ENCODE data around the gene CLEC18B.
"Not testable (repeated sequence)": the region's sequence is repeated elsewhere in the genome, so short reads cannot be mapped to it uniquely, and the experiment has no call there.

CLEC18B gene

DNA sequence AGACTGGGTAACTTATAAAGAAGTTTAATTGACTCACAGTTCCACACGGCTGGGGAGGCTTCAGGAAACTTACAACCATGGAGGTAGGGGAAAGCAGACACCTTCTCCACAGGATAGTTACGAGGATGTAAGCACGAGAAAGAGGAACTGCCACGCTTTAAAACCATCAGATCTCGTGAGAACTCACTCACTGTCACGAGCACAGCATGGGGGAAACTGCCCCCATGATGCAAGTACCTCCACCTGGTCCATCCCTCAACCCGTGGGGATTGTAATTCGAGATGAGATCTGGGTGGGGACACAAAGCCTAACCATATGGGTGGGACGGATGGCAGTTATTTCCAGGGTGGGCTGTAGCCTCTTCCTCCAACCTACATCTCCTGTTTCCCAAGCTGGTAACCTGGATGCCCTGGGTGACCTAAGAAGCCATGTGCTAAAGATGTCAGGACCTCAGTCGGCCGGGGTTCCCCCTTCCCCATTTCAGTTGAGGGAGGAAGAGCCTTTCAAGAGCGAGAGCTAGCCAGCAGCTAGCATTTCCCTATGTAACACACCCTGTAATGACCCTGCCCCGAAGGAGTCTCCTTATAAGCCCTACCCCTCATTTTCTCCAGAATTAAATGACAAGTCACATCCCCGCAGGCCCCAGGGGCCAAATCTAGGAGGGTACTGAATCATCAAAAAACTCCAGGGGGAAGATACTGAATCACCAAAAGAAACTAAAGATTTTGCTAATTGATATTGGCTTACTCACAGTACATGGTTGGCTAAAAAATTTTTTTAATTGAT, 16.9 kb downstream of the CLEC18B start:
- DNase-seq = not testable (repeated sequence)

DNA sequence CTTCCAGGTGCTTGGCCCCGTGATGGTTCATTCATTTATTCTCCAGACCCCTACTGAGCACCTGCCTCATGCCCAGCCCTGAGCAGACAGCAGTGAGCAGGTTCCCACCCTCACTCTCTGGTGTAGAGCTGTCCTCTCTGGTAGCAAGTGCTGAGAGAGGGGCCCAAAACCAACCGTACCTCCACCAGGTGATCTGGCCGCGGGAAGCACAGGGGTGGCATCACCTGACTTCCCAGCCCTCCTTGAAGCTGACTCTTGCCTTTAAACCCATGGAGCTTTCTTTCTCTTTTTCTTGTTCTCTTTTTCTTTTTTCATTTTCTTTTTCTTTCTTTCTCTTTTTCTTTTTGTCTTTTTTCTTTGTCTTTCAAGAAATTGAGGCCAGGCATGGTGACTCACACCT, 21.0 kb downstream of the CLEC18B start:
- not testable (repeated sequence) for DNase-seq

DNA sequence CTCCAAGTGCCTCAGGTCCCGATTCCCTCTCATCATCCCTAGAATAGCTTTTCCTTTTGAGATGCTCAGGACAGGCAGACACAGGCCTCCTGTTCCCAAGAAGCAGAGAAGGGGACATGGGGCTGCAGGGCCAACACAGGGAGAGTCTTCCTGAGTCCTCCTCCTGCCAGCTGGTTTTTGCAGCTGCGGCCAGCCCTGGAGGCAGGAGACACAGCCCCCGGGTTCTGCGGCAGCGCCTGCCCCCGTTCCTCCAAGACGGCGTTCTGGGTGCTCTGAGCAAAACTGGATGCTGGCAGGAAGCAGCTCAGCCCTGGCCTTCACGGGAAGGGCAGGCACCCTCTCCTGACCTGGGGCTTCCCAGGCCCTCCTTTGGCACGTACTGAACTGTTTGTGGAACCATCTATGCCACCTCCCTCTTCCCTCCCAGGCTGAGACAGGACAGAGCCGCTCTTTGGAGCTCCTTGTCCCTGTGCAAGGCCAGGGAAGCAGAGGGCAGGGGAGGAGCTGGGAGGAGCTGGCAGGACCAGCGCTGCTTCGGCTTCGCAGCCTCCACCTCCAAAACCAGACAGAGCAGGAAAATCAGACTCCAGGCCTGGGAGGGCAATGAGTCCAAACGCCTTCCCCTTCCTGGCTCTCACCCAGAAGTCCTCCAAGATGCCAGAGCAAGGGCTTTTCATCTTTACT, 22.9 kb downstream of the CLEC18B start:
- DNase-seq = not testable (repeated sequence)

DNA sequence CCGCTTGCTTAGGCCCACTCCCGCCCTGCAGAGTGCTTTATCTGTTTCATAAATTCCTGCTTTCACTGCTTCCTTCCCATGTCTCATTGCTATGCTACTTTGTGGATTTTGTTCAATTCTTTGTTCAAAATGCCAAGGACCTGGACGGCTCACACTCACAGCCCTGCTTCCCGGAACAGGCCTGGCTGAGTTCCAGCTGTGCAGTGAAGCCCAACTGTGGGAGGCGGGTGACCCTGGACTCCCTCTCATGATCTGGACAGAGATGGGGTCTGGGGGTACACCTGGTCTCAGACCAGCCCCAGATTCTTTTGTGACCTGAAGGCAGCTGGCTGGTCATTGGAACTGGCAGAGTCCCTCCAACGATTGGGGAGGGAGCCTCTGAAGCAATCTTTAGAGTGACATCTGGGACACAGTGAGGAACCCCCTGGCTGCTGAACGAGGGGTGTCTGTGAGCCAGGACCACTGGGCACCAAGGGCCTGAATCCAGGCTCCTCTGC, 24.7 kb downstream of the CLEC18B start:
- DNase-seq = not testable (repeated sequence)

DNA sequence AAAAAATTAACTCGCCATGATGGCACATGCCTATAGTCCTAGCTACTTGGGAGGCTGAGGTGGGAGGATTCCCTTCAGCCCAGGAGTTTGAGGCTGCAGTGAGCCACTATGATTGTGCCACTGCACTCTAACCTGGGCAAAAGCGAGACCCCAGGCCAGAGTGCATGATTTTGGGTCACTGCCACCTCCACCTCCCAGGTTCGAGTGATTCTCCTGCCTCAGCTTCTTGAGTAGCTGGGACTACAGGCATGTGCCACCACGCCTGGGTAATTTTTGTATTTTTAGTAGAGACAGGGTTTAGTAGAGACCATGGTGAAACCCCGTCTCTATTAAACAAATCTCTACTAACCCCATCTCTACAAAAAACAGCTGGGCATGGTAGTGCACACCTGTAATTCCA, 26.7 kb downstream of the CLEC18B start:
- not testable (repeated sequence) for DNase-seq

DNA sequence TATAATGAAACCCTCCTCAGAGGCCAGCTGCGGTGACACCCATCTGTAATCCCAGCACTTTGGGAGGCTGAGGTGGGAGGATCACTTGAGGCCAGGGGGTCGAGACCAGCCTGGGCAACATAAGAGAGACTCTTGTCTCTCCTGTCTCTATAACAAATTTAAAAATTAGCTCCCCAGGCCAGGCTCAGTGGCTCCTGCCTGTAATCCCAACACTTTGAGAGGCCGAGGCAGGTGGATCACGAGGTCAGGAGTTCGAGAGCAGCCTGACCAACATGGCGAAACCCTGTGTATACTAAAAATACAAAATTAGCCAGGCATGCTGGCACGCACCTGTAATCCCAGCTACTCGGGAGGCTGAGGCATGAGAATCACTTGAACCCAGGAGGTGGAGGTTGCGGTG, 27.1 kb downstream of the CLEC18B start:
- DNase-seq = not testable (repeated sequence)

DNA sequence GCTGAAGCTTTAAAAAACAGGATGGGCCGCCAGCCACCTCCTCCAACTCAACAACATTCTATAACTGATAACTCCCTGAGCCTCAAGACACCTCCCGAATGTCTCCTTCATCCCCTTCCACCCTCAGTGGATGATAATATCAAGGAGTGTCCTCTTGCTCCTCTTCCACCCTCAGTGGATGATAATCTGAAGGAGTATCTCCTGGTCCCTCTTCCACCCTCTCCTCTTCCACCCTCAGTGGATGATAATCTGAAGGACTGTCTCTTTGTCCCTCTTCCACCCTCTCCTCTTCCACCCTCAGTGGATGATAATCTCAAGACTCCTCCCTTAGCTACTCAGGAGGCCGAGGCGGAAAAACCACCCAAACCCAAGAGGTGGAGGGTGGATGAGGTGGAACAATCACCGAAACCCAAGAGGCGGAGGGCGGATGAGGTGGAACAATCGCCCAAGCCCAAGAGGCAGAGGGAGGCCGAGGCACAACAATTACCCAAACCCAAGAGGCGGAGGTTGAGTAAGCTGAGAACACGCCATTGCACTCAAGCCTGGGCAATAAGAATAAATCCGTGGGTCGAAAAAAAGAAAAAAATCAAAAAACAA, 29.7 kb downstream of the CLEC18B start:
- DNase-seq = not testable (repeated sequence)

DNA sequence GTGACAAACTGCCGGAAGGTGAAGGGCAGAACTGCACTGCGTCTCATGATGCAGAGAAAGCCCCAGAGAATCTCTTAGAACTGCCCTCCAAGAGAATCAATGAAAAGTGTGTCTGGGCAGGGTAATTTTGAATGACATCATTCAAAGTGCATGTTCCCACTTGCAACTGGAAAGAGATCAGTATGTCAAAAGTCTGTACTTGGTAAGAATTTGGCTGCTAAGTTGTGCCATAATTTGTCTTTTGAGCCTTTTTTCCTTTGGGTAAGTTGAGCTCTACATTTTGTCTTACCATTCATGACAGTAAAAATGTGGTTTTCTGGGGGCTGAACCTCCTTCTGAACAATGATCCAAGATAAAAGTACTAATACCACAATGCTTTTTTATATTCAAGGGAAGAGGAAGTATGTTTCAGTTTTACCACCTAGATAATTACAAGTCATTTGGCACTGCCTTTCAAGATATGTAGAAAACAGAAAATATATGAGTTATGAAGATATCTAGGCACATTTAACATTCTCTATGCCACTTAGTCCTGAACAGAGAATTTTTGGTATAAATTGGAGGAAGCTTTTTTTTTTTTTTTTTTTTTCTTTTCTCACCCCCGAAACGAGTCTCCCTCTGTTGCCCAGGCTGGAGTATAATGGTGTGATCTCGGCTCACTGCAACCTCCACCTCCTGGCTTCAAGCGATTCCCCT, 38.8 kb downstream of the CLEC18B start:
- not testable (repeated sequence) for DNase-seq

DNA sequence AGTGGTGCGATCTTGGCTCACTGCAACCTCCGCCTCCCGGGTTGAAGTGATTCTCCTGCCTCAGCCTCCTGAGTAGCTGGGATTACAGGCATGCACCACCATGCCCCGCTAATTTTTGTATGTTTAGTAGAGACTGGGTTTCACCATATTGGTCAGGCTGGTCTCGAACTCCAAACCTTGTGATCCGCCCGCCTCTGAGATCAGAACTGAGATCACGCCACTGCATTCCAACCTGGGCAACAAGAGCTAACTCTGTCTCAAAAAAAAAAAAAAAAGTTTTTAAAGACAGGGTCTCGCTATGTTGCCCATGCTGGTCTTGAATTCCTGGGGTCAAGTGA, 47.5 kb downstream of the CLEC18B start:
- not testable (repeated sequence) for DNase-seq

DNA sequence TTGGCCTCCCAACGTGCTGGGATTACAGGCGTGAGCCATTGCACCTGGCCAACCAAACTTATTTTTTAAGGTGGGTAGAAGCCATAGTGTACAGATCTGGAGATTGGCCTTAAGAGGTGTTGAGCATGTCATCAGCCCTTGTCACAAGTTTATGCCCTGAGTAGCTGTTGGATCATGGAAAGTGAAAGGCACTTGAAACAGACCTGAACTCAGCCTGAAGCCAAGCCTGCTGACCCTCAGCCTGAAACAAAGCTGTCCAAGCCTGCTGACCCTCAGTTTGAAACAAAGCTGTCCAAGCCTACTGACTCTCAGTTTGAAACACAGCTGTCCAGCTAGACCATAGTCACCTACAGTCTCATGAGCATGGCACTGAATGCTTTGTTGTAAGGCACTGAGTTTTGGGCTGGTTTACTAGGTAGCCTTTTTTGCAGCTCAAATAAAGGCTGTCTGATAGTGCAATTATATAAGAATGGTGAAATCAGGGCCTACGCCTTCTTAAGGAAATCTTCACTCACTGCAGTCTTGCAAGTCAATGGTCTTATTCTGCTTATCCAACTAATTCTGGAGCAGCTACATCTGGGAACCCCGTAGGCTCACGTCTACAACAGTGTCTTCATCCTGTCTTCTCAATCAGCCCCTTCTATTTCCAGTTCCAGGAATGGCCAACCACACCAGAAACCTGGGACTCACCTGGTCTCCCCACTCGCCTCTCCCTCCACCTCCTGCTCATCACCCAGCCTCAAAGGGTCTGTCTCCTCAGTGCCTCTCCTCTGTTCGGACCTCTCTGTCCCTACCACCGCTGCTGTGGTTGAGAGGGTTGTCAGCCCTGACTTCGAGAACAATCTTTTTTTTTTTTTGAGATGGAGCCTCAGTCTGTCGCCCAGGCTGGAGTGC, 48.1 kb downstream of the CLEC18B start:
- DNase-seq = no peak

DNA sequence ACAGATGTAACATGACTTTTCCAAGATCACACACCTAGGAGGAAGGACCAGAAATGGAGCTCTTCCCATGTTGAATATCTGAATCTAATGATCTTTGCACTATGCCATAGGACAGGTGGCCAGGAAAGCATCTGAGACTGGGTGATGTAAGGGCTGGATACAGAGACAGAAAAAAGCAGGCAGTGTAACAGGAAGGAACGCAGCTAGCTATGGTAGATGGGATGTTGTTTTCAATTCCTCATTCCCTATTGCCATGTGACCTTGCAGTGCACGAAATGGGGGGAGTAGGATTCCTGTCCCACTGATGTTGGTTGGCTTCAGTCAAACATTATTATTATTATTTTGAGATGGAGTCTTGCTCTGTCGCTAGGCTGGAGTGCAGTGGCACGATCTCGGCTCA, 48.9 kb downstream of the CLEC18B start:
- DNase-seq = no peak

DNA sequence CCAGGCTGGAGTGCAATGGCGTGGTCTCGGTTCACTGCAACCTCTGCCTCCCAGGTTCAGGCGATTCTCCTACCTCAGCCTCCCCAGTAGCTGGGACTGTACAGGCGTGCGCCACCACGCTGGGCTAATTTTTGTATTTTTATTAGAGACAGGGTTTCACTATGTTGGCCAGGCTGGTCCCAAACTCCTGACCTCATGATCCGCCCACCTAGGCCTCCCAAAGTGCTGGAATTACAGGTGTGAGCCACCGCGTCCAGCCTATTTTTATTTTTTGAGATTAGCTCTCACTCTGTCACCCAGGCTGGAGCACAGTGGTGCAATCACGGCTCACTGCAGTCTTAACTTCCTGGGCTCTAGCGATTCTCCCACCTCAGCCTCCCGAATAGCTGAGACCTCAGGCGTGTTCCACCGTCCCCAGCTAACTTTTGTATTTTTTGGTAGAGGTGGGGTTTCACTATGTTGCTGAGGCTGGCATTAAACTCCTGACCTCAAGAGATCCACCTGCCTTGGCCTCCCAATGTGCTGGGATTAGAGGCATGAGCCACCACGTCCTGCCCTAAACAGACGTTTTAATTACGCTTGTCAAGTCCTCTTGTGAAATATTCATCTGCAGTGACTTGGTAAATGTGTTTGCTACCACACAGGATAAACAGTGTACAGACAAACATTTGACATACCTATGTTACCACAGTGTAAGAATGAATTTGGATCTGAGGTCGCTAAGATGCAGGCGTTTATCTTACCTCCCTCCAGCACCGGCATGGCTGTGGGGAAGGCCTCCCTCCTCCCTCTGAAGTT, 50.7 kb downstream of the CLEC18B start:
- DNase-seq = not testable (repeated sequence)

DNA sequence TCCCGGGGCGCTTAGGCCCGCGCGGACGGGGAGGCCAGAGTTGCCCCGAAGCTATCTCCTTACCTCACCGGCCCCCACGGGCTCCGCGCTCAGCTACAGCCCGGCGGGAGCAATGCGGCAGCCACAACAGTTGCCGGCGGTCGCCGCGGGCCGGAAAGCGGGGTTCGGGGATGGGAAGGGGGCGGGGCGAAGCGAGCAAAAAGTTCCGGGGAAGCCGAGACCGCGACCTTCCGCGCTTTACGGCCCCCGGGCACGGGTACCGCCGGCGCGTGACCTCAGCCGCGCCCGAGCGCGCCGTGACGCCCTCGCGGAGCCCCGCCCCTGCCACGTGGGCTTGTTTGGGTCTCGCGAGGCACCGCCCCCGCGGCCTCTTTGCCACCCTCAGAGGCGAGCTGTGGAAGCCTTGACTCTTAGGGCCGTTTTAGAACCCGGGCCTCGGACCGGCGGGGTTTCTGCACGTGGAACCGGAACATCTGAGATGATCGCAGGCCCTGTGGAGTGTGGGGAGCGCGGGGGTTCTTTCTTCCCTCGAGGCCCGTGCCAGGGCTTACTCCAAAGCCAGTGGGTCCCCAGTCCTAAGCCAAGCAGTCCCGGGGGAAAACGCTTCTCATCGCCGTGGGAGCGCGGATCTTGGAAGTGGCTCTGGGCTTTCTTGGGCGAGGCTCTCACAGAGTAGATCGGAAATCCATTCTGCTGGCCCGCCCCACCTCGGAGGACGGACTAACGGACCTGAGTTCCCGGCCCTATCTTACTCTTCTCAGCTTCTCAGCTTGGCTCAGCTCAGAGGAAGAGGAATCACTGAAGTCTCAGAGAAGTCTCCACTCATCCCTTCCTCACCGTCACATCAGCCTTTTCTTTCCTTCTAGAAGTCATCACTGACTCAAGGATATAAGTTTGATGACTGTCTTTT, 53.0 kb downstream of the CLEC18B start:
- not testable (repeated sequence) for DNase-seq

DNA sequence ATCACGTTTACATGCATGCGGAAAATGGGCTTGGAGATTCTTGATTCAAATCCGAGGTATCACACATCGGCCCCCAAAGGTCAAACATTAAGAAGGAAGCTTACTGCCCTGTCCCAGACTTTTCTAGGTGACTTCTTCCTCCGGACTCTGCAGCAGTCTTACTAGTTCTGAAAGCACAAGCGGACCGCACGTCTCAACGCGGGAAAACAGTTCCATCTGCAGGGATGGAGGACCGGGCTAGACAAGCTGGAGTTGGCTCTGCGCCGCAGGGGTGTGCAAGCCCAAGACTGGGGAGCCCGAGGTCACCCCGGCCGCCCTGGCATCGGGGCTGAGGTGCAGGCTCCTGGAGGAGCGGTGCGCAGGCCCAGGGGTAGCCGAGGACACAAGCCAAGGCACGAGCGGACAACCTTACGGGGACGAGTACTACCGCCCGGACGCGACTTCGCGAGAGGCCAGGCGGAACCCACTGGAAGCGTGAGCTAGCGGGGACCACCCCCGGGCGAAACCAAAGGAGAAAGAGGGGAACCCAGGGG, 53.7 kb downstream of the CLEC18B start:
- not testable (repeated sequence) for DNase-seq

DNA sequence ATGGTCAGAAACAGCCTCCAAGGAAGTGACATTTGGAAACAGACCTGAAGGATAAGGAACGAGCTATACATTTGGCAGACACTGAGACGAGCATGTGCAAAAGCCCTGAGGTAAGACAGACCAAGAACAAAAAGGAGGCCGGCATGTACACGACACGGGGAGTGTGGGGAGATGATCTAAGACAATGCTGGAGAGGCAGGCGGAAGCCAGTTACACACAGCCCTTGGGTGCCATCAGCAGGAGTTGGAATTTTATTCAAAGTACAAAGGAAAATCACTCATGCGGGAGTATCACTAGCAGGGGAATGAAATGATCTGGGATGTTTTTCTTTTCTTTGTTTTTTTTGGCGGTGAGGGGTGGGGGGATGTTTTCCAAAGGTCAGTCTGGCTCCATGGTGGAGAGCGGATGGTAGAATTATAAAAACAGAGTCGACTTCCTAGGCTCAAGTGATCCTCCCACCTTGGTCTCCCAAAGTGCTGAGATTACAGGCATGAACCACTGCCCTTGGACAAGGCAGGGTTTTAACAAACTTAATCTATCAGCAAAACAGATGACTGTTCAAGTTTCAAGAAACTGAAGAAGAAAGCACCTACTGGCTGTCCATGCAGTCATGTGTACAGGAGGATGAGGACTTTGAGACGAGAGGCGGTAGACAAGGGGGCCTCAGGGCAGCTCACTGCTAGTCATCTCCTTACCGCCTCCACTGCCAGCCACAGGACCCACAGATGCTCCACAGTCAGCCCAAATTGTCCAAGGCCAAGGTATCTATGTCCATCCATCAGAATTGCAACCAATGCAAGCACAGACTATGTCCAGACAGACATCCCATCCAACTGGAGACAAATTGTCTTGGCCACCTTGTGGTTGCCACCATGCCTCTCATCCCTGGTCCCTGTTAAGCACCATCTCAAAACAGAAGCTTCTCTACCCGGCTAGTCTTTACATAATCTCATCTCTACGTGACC, 59.4 kb downstream of the CLEC18B start:
- not testable (repeated sequence) for DNase-seq
